ENCODE results near the gene NBEAL2.

Gene NBEAL2

GRCh38 chr3:47000198-47000815 lies 20.8 kb downstream of the NBEAL2 start:
- DNase-seq (ENCODE audit: low spot score) = no peak

GRCh38 chr3:47000922-47001730 lies 21.7 kb downstream of the NBEAL2 start:
- DNase-seq (ENCODE audit: low spot score) = no peak

- no peak for DNase-seq (ENCODE audit: low spot score)
These were observed 22.3 kb downstream of the NBEAL2 start for GRCh38 chr3:47001731-47002170.

- no peak for DNase-seq (ENCODE audit: low spot score)
These were observed 22.9 kb downstream of the NBEAL2 start for GRCh38 chr3:47002171-47003055.

GRCh38 chr3:47003056-47003410 lies 23.6 kb downstream of the NBEAL2 start:
- DNase-seq (ENCODE audit: low spot score) = no peak

- DNase-seq (ENCODE audit: low spot score) = no peak
These were observed 24.2 kb downstream of the NBEAL2 start for GRCh38 chr3:47003461-47004368.

- DNase-seq (ENCODE audit: low spot score) = no peak
These were observed 25.1 kb downstream of the NBEAL2 start for GRCh38 chr3:47004369-47005211.

GRCh38 chr3:47005212-47006144 lies 26.0 kb downstream of the NBEAL2 start:
- no peak for DNase-seq (ENCODE audit: low spot score)

GRCh38 chr3:47006145-47006651 lies 26.7 kb downstream of the NBEAL2 start:
- no peak for DNase-seq (ENCODE audit: low spot score)

GRCh38 chr3:47007001-47007400 lies 27.5 kb downstream of the NBEAL2 start:
- no peak for DNase-seq (ENCODE audit: low spot score)

GRCh38 chr3:47007482-47008233 lies 28.2 kb downstream of the NBEAL2 start:
- DNase-seq (ENCODE audit: low spot score) = no peak

- DNase-seq (ENCODE audit: low spot score) = no peak
These were observed 28.8 kb downstream of the NBEAL2 start for GRCh38 chr3:47008234-47008796.

- no peak for DNase-seq (ENCODE audit: low spot score)
These were observed 29.4 kb downstream of the NBEAL2 start for GRCh38 chr3:47008851-47009224.

- no peak for DNase-seq (ENCODE audit: low spot score)
These were observed 30.0 kb downstream of the NBEAL2 start for GRCh38 chr3:47009225-47010110.

- DNase-seq (ENCODE audit: low spot score) = no peak
These were observed 30.7 kb downstream of the NBEAL2 start for GRCh38 chr3:47010111-47010712.

GRCh38 chr3:47010910-47011309 lies 31.4 kb downstream of the NBEAL2 start:
- no peak for DNase-seq (ENCODE audit: low spot score)

- no peak for DNase-seq (ENCODE audit: low spot score)
These were observed 31.9 kb downstream of the NBEAL2 start for GRCh38 chr3:47011371-47011770.

Data from NAMALWA (cell line).